T47D (cell line): ENCODE results near the gene BLACAT1.

Experiments
- DNase-seq, 2 experiments: peaks; one replicate each; pipeline versions ENCODE4 v3.0.0 to v3.0.0-alpha.2; 2011 to 2012; ENCODE audit warnings: low read depth in 1 of 2, low spot score in 1 of 2
- JUND ChIP-seq: IDR thresholded peaks from 2 replicates; pipeline ENCODE4 v1.6.1; 2012; ENCODE audit warnings: low read depth
- in situ Hi-C: cut with HindIII; loops from 2 replicates; pipeline ENCODE4 v1.10.0; 2016; ENCODE audit warnings: low sequenced_read_pairs, low pct_unique_long_range_greater_than_20kb

Gene BLACAT1

DNA sequence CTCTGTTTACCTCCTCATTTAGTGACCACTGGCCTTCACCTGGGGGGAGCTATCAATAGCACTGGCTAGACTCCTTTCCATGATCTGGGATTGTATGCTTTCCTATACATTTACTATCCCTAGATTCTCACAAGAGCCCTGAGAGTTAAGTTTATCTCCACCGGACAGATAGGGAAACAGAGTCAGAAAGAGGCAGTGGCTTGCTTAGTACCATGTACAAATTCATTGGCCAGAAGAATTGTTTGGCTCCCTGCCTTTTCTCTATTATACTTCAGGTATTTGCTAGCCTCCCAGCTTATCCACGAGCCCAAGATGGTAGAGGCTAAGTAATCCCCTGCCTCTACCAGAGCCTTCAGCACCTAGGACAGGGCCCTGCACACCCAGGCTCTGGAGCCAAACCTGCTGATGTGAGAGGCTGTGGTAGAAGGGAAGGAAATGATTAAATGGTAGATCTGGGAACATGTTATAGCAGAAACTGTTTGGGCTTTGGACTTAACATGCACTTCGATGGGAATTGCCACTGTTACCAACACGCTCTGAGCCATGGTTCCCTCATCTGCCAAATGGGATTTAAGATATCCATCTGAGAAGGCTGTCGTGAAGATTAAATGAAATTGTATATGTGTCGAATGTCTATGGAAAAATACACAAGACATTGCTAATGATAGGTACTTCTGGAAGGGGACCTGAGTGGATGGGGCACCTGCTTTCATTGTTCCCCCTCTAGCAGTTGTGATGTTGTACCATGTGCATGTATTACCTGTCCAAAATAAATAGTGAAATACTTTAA is 3.1 kb upstream of the BLACAT1 start:
- no peak for TF ChIP-seq JUND
- in situ Hi-C loops, result no loop called here
- peak; percentile 87 to 94 for DNase-seq

DNA sequence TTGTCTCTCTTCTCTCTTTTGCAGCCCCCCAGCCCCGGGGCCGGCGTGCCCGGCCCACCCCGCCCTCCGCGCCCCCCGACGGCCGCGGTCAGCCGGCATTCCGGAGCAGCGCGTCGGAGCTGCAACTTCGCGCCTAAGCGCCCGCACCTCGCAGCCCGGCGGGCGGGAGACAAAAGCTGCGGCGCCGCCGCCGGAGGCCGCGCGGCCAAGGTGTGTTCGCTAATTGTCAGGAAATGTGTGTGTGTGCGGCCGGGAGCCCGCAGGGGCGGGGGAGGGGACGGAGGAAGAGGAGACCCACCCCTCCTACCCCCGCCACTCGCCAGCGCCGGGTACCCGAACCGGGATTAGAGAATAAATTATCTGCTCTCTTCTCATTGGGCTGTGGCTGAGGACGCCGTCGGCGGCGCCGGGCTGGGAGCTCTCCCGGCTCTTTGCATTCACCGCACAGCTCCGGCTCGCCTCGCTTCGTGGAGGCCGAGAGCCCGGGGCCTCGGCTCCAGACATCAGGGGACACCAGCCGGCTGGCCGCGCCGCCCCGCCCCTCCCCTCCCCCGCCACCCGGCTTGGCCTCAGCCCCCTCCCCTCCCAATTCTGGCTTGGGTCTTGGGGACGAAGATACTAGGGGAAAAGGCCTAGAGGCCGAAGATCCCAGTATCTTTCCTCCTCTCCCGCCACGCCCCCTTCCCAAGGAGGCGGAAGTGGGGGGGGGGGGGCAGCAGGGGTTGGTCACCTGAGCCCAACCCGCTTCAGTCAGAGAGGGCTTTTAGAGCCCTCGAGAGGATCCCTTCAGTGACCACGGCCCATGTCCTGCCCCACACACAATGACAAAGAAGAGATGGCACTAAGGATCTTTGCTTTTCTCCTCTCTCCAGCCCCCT is 1.3 kb upstream of the BLACAT1 start:
- in situ Hi-C loops, result no loop called here
- peak; percentile 46 to 74 for DNase-seq
- no peak for TF ChIP-seq JUND

DNA sequence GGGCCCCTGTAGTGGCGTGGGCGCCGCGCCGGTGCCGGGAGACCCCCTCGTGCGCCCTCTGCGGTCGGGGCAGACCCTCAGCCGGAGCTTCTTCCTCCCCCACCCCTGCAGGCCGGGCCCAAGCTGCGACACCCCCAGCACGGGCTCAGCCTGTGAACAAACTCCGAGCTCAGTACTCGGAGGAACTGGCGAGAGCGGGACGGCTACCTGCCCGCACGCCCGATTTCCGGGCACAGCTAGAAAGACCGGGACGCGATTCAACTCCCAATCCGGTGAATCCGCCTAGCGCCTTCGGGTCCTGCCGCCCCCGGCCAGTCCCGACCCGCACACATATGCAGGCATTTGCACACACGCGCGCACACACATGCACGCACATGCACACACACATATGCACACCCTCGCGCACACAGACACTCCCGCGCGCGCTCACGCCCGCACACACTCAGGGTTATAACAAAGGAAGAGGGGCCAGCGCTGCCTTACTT is 580 bp upstream of the BLACAT1 start:
- DNase-seq, result no peak
- no peak for TF ChIP-seq JUND
- in situ Hi-C loops, result no loop called here

GRCh38 chr1:205454903-205455335 is 926 bp downstream of the BLACAT1 start:
- TF ChIP-seq JUND, result no peak
- DNase-seq, result no peak
- in situ Hi-C loops, result no loop called here

GRCh38 chr1:205453466-205453865 is 2.4 kb downstream of the BLACAT1 start:
- no peak for DNase-seq
- no peak for TF ChIP-seq JUND
- in situ Hi-C loops, result no loop called here

DNA sequence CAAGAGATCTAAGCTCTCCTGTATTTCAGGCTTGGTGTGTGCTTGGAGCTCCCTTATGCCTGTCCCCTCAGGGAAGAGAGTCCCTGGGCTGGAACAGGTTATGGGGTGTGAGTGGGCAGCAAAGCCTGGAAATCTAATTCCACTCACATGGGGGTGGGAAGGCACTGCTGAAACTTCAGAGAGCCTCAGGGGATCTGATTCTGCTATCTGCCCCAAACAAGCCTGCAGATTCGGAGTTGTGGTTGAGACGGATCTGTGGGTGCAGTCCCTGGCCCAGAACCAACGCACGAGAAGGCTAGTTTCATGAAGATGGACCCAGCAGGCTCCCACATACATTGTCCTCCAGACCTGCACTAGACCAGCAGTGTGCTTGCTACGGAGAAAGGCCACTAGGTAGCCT is 2.9 kb downstream of the BLACAT1 start:
- no peak for DNase-seq

DNA sequence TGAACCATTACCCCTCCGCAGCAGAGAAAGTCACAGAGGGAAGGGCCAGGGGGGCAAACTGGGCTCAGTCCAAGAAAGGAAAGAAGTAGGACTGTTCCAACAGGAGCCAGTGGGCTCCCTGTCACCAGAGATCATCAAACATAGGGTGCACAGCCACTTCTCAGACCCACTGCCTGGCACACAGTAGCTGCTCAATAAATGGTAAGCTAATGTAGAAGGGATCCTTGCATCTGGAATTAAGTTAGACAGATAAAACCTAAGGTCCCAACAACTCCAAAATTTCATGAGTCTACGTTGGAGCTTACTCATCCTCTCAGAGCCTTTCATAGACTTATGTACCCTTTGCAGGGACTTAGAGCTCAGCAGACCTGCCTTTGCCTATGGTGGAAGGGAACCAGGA is 3.5 kb downstream of the BLACAT1 start:
- in situ Hi-C loops, result no loop called here
- no peak for DNase-seq
- TF ChIP-seq JUND, result no peak

More for the DNA sequence above, 2.9 kb downstream of the BLACAT1 start:
- TF ChIP-seq JUND, result no peak
- in situ Hi-C loops, result no loop called here

DNA sequence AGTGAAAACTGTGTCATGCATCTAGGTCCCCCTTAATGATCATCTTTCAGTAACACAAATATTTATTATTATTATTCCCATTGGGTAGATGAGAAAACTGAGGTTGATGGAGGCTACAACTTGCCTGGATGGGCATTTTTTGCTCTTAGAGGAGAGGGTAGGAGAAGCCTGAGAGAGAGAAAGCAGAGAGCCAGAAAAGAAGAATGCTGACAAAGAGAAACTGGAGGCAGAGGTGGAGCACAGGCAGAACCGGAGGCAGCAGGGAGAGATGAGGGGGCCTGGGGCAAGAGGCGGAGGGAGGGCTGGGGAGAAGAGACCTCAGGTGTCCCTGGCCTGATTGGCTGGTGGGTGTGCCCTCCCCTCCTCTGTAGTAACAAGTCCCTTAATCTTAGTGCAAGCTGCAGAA is 4.1 kb downstream of the BLACAT1 start:
- no peak for TF ChIP-seq JUND
- in situ Hi-C loops, result no loop called here
- no peak for DNase-seq

DNA sequence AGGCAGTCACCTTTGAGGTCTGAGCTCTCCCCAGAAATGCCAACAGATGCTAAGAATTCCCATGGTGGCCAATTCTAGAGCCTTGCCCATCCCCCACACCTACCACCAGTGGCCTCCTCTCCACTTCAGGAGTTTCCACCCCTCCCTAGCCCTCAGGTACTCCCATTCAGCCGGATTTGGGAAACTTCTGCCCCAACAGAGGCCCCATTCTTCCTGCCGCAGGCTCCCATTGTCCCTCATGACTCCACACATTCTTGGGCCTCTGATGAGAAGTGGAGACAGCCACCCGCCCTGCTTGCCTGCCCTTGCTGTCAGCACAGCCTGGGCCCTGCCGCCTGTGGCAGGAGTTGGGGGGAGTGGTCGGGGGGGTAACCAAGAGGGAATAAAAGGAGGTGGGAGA is 4.6 kb downstream of the BLACAT1 start:
- no peak for TF ChIP-seq JUND
- DNase-seq, result no peak
- in situ Hi-C loops, result no loop called here

DNA sequence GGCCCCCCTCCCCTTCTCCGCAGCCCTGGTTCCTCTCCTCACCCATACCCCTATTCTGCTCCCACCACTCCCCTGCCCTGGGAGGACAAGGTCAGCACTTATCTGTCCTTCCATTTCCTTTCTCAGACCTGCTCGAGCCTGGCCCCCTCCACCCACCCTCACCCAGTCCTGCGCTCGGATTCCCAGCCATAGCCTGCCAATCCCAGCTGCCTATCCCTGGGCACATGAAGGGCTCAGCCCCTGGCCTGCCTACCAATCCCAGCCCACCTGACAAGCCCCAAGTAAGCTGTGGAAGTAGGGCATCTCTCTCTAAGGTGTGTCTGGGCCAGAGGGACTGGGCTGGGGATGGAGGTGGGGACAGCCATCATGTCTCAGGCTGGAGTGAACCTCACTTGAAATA is 5.4 kb downstream of the BLACAT1 start:
- TF ChIP-seq JUND, result no peak
- DNase-seq, result no peak
- in situ Hi-C loops, result no loop called here

DNA sequence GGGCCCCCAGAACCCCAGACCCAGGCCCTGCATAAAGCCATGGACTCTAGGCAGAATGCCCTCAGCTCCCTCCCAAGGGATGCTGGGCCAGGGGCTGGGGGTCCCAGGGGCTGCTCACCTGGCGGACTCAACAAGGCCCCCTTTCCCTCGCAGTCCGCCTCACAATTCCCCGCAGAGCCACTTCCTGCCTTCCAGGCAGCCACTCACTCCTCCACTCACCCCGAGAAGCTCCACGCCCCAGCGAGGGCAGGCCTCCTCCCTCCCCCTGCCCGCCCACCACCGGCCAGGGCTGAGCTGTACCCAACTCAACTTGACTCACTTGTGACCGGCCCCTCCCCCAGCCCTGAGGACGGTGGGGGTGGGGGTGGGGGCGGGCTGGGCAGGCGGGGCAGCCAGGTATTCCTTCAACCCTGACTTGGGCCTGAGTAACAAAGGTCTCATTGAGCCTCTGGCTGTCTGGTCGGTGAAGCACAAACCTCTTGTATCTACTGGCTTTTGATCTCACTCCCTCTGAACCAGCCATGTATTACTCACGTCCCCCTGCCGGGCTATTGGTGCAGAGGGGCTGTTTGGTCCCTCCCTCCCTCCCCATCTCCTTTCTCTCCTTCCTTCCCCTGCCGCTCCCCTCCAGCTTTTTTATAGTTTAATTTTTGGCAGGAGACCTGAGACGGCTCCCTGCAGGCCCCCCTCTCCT is 5.9 kb downstream of the BLACAT1 start:
- in situ Hi-C loops, result no loop called here
- DNase-seq, result no peak
- TF ChIP-seq JUND, result no peak

DNA sequence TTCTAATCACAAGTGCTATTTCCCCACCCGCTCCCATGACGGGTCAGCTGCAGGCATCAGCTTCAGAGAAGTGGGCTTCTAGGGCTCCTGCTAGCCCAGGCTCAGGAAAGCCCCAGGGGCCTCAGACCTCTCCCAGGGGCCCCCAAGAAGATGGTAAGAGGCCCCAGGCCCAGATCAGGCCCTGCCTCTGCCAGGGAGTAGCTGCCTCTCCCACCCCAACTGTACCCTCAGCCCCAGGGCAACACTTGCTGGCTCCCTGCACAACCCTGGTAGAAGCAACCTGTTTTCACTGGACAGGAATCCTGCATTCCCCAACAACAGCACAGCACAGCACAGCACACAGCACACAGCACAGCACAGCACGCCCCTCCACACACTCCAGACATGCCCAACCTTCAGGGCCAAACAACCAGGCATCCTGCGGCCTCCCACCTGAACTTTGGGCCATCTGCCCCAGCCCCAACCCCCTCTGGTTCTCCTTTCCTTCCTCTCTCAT is 6.5 kb downstream of the BLACAT1 start:
- DNase-seq, result no peak
- in situ Hi-C loops, result no loop called here
- no peak for TF ChIP-seq JUND
